ENCODE data around the gene CUL3.
"Not testable (repeated sequence)": the region's sequence is repeated elsewhere in the genome, so short reads cannot be mapped to it uniquely, and the experiment has no call there.

CUL3 gene

GRCh38 chr2:224532931-224533330 is 52.2 kb downstream of the CUL3 start:
- DNase-seq = no peak

- DNase-seq = no peak
These were observed 52.7 kb downstream of the CUL3 start for GRCh38 chr2:224532441-224532840.

- DNase-seq = no peak
These were observed 57.0 kb downstream of the CUL3 start for GRCh38 chr2:224528171-224528570.

- no peak for DNase-seq
These were observed 59.4 kb downstream of the CUL3 start for GRCh38 chr2:224525774-224526173.

- DNase-seq = no peak
These were observed 60.5 kb downstream of the CUL3 start for GRCh38 chr2:224524657-224525056.

- DNase-seq = no peak
These were observed 61.3 kb downstream of the CUL3 start for GRCh38 chr2:224523626-224524577.

GRCh38 chr2:224522483-224522882 is 62.7 kb downstream of the CUL3 start:
- not testable (repeated sequence) for DNase-seq

GRCh38 chr2:224520064-224520463 is 65.1 kb downstream of the CUL3 start:
- DNase-seq = no peak

- DNase-seq = no peak
These were observed 66.2 kb downstream of the CUL3 start for GRCh38 chr2:224518806-224519580.

- no peak for DNase-seq
These were observed 67.2 kb downstream of the CUL3 start for GRCh38 chr2:224517963-224518362.

- DNase-seq = not testable (repeated sequence)
These were observed 68.8 kb downstream of the CUL3 start for GRCh38 chr2:224516393-224516792.

GRCh38 chr2:224513991-224514390 is 71.2 kb downstream of the CUL3 start:
- no peak for DNase-seq

- no peak for DNase-seq
These were observed 77.4 kb downstream of the CUL3 start for GRCh38 chr2:224507789-224508188.

- DNase-seq = no peak
These were observed 78.7 kb downstream of the CUL3 start for GRCh38 chr2:224506494-224506893.

- DNase-seq = no peak
These were observed 86.2 kb downstream of the CUL3 start for GRCh38 chr2:224498991-224499390.

- DNase-seq = no peak
These were observed 92.6 kb downstream of the CUL3 start for GRCh38 chr2:224492531-224492930.

GRCh38 chr2:224487940-224488339 is 97.2 kb downstream of the CUL3 start:
- DNase-seq = not testable (repeated sequence)

GRCh38 chr2:224485081-224486014 is 99.8 kb downstream of the CUL3 start:
- not testable (repeated sequence) for DNase-seq

- DNase-seq = no peak
These were observed 105.3 kb downstream of the CUL3 start for GRCh38 chr2:224479826-224480225.

GRCh38 chr2:224472827-224473226 is 112.3 kb downstream of the CUL3 start:
- DNase-seq = no peak

- DNase-seq = no peak
These were observed 113.0 kb downstream of the CUL3 start for GRCh38 chr2:224472137-224472536.

GRCh38 chr2:224469374-224469964 is 115.7 kb downstream of the CUL3 start:
- no peak for DNase-seq
